Effector memory CD4-positive, alpha-beta T cell (primary cell): ENCODE measurements around the gene SUPT5H.
A peak's percentile ranks its signal among the peaks of the same experiment; 100 is the strongest.

Experiments
- DNase-seq, 3 donors: peaks; one replicate each; pipeline ENCODE4 v3.0.0-alpha.2; 2020
- H3K27ac ChIP-seq: 2 replicates; pipeline ENCODE4 v1.7.0; 2013; ENCODE audit warnings: mild to moderate bottlenecking, low read length, moderate library complexity; ENCODE audit not compliant: insufficient read depth, poor library complexity, severe bottlenecking
- H3K27me3 ChIP-seq: replicated peaks from 2 replicates; pipeline ENCODE4 v1.7.0; 2013; ENCODE audit warnings: mild to moderate bottlenecking, low read length; ENCODE audit not compliant: insufficient read depth, control insufficient read depth, poor library complexity, severe bottlenecking
- H3K36me3 ChIP-seq: 2 replicates; pipeline ENCODE4 v1.7.0; 2013; ENCODE audit warnings: mild to moderate bottlenecking, low read length, moderate library complexity; ENCODE audit not compliant: control insufficient read depth, insufficient read depth
- H3K4me1 ChIP-seq: 2 replicates; pipeline ENCODE4 v1.7.0; 2013; ENCODE audit warnings: low read length, mild to moderate bottlenecking; ENCODE audit not compliant: control insufficient read depth, insufficient read depth, poor library complexity, severe bottlenecking
- H3K4me3 ChIP-seq: 2 replicates; pipeline ENCODE4 v1.7.0; 2013; ENCODE audit warnings: low read length, low read depth, mild to moderate bottlenecking; ENCODE audit not compliant: insufficient read depth, poor library complexity, severe bottlenecking
- H3K9me3 ChIP-seq: 2 replicates; pipeline ENCODE4 v1.7.0; 2013; ENCODE audit warnings: mild to moderate bottlenecking, low read length, moderate library complexity; ENCODE audit not compliant: control insufficient read depth

The SUPT5H gene

DNA sequence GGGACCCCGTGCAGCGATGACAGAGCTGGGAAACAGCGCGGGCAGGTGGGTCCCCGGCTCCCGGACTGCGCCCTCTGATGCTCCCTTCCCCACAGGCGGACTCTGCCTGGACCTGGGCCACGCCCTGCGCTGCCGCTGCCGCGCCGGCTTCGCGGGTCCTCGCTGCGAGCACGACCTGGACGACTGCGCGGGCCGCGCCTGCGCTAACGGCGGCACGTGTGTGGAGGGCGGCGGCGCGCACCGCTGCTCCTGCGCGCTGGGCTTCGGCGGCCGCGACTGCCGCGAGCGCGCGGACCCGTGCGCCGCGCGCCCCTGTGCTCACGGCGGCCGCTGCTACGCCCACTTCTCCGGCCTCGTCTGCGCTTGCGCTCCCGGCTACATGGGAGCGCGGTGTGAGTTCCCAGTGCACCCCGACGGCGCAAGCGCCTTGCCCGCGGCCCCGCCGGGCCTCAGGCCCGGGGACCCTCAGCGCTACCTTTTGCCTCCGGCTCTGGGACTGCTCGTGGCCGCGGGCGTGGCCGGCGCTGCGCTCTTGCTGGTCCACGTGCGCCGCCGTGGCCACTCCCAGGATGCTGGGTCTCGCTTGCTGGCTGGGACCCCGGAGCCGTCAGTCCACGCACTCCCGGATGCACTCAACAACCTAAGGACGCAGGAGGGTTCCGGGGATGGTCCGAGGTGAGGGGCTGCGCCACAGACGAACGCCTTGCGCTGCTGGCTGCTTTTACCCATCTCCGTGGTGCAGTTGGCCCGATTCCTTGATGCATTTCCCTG, 61.7 kb downstream of the SUPT5H start:
- DNase-seq: no peak
- H3K36me3 ChIP-seq: no peaks in the 10 kb centered on the region
- peaks cover 13% of the 10 kb centered on the region for H3K4me1 ChIP-seq
- H3K9me3 ChIP-seq: no peaks in the 10 kb centered on the region
- H3K4me3 ChIP-seq: peak overlapping the region; percentile 48
- H3K27me3 ChIP-seq: peaks cover 15% of the 10 kb centered on the region
- H3K27ac ChIP-seq: no peak overlapping the region

DNA sequence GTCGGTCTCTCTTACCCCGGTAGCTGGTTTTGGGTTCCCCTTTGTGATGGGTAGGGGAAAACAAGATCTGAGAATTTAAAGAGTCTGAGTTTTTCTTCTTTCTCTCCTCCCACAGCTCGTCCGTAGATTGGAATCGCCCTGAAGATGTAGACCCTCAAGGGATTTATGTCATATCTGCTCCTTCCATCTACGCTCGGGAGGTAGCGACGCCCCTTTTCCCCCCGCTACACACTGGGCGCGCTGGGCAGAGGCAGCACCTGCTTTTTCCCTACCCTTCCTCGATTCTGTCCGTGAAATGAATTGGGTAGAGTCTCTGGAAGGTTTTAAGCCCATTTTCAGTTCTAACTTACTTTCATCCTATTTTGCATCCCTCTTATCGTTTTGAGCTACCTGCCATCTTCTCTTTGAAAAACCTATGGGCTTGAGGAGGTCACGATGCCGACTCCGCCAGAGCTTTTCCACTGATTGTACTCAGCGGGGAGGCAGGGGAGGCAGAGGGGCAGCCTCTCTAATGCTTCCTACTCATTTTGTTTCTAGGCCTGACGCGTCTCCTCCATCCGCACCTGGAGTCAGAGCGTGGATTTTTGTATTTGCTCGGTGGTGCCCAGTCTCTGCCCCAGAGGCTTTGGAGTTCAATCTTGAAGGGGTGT, 62.5 kb downstream of the SUPT5H start:
- peak overlapping the region; percentile 48 for H3K4me3 ChIP-seq
- DNase-seq: no peak
- peaks cover 15% of the 10 kb centered on the region for H3K27me3 ChIP-seq
- H3K9me3 ChIP-seq: no peaks in the 10 kb centered on the region
- H3K36me3 ChIP-seq: no peaks in the 10 kb centered on the region
- H3K4me1 ChIP-seq: peaks cover 13% of the 10 kb centered on the region
- H3K27ac ChIP-seq: no peak overlapping the region

DNA sequence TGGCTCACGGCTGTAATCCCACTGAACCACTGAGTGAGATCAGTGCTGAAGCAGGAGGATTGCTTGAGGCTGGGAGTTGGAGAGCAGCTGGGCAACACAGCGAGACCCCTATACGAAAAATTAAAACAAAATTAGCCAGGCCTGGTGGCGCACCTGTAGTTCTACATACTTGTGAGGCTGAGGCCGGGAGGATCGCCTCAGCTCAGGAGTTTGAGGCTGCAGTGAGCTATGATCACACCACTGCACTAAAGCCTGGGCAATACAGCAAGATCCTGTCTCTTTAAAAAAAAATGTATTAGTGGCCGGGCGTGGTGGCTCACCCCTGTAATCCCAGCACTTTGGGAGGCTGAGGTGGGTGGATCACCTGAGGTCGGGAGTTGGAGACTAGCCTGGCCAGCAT, 63.2 kb downstream of the SUPT5H start:
- no peak overlapping the region for H3K27ac ChIP-seq
- H3K4me3 ChIP-seq: no peak overlapping the region
- no peaks in the 10 kb centered on the region for H3K36me3 ChIP-seq
- H3K9me3 ChIP-seq: no peaks in the 10 kb centered on the region
- H3K27me3 ChIP-seq: peaks cover 14% of the 10 kb centered on the region
- H3K4me1 ChIP-seq: peaks cover 11% of the 10 kb centered on the region
- no peak for DNase-seq

DNA sequence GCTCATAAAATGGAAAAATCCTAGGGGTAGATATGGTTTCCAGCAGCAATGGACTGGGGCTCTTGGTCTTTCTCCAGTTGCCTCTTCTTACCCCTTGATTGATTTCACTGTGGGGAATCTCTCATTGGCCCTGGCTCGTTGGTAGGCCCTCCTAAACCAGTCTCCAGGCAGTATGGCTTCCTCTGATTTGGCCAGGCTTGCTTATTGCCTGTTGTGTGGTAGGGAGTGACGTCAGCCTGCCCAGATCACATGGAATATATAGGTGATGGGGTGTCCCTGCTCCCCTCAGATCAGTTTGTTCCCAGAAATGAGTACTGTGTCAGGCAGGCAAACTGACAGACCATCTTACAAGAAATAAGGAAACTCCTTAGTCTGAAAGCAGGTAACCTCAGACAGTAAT, 63.9 kb downstream of the SUPT5H start:
- Histone ChIP-seq H3K9me3 (no peaks in the 10 kb centered on the region), H3K4me1 (peaks cover 11% of the 10 kb centered on the region), H3K27me3 (peaks cover 20% of the 10 kb centered on the region), H3K27ac (no peak overlapping the region), H3K36me3 (no peaks in the 10 kb centered on the region), H3K4me3 (no peak overlapping the region)
- no peak for DNase-seq

DNA sequence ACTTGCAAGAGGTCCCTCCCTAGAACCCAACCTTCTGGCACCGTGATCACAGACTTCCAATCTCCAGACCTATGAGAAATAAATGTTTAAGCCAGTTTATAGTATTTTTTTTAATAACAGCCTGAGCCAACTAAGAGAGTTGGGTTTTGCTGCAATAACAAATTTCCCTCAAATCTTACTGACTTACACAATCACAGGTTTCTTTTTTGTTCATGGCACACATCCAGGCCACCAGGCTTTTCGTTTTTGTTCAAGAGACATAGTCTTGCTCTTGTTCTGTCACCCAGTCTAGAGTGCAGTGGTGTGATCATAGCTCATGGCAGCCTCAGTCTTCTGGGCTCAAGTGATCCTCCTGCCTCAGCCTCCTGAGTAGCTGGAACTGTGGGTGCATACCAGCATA, 67.6 kb downstream of the SUPT5H start:
- H3K27ac ChIP-seq: no peak overlapping the region
- H3K27me3 ChIP-seq: peaks cover 26% of the 10 kb centered on the region
- no peak overlapping the region for H3K4me3 ChIP-seq
- DNase-seq: no peak
- H3K36me3 ChIP-seq: no peaks in the 10 kb centered on the region
- H3K4me1 ChIP-seq: peaks cover 14% of the 10 kb centered on the region
- no peaks in the 10 kb centered on the region for H3K9me3 ChIP-seq

DNA sequence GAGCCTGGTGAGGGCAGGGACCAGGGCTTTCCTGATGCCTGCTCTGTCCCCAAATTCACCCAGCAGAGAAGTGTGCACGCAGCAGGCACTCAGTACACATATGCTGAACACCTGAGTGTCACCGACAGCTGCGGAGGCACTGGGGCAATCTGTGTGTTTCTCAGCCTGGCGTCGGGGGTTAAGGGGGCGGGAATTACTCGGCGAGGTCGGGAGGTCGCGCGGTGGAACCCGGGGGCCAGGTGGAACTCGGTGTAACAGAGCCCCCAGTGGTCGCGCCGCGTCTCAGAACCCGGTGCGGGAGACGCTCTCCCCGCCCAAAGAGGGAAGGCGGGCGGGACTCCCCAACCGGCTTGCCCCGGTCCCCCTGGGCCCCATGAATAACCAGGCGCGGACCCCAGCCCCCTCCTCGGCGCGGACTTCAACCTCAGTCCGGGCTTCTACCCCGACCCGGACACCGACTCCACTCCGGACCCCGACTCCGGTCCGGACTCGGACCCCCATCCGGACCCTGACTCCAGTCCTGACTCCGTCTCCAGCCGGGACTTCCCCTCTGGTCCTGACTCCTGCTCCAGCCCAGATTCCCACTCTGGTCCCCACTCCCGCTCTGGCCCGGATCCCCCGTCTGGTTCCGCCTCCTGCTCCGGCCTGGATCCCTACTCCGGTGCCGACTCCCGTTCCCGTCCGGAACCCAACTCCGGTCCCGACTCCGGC, 69.6 kb downstream of the SUPT5H start, which contains the start of gene SELENOV:
SELENOV (plus strand) TSS at position 300 of the 711 bp plus-strand sequence; CDS start at position 374, 74 bp downstream.
- Histone ChIP-seq H3K36me3 (no peaks in the 10 kb centered on the region), H3K9me3 (no peaks in the 10 kb centered on the region), H3K27ac (no peak within 1 kb of the TSS), H3K27me3 (peaks cover 26% of the 10 kb centered on the region), H3K4me1 (peaks cover 14% of the 10 kb centered on the region), H3K4me3 (peak within 1 kb of the TSS; percentile 50)
- DNase-seq: no peak

DNA sequence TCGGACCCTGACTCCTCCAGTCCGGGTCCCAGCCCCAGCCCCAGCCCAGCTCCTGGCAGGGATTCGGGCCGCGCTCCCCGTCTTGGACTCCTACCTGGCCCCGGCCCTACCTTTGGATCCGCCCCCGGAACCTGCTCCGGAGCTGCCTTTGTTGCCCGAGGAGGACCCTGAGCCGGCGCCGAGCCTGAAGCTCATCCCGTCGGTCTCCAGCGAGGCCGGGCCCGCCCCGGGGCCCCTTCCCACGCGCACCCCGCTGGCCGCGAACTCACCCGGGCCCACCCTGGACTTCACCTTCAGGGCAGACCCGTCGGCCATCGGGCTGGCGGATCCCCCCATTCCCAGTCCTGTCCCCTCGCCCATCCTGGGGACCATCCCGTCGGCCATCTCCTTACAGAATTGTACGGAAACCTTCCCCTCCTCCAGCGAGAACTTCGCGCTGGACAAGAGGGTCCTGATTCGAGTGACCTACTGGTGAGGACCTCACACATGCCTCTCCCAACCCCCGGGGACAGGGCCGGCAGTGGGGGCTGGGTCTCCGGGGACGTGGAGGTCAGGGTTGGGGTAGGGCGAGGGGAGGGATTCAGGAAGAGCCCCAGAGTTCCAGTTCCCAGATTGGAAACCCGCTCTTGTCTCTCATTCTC, 70.3 kb downstream of the SUPT5H start:
- Histone ChIP-seq H3K27me3 (peaks cover 26% of the 10 kb centered on the region), H3K36me3 (no peaks in the 10 kb centered on the region), H3K9me3 (no peaks in the 10 kb centered on the region), H3K27ac (no peak overlapping the region), H3K4me1 (peaks cover 14% of the 10 kb centered on the region), H3K4me3 (peak overlapping the region; percentile 50)
- DNase-seq: no peak

DNA sequence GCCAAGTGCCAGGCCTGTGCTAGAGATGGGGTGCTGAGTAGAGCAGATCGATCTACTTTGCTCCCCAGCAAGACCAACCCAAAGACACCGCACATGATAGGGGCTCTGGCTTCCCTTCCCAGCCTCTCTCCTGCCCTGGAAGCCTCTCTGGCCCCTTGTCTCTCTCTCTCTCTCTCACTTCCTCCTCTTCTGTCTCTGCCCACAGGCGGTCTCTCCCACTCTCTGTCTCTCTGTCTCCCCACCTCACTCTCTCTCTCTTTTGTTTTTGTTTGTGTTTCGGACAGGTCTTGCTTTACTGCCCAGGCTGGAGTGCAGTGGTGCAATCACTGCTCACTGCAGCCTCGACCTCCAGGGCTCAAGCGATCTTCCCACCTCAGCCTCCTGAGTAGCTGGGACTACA, 70.9 kb downstream of the SUPT5H start:
- no peak overlapping the region for H3K4me3 ChIP-seq
- no peak for DNase-seq
- H3K9me3 ChIP-seq: no peaks in the 10 kb centered on the region
- H3K27ac ChIP-seq: no peak overlapping the region
- H3K4me1 ChIP-seq: peaks cover 14% of the 10 kb centered on the region
- no peaks in the 10 kb centered on the region for H3K36me3 ChIP-seq
- peaks cover 26% of the 10 kb centered on the region for H3K27me3 ChIP-seq

DNA sequence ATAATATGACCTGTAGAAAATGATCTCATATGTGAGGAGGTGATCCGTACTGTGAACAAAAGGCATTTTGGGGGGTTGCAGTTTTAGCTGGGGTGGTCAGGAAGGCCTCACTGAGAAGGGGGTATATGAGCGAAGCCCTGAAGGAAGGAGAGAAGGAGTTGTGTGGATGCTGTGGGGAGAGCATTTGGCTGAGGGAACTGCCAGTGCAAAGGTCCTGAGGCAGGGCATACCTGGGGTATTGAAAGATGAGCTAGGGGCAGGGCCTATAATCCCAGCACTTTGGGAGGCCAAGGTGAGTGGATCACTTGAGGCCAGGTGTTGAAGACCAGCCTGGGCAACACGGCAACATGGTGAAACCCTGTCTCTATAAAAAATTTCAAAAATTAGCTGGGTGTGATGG, 72.0 kb downstream of the SUPT5H start:
- H3K9me3 ChIP-seq: no peaks in the 10 kb centered on the region

More for the DNA sequence above, 72.0 kb downstream of the SUPT5H start:
- Histone ChIP-seq H3K36me3 (no peaks in the 10 kb centered on the region), H3K4me1 (peaks cover 14% of the 10 kb centered on the region), H3K27ac (no peak overlapping the region), H3K4me3 (no peak overlapping the region), H3K27me3 (peaks cover 26% of the 10 kb centered on the region)
- no peak for DNase-seq
